AG08396 (cell line): ENCODE measurements around the gene HOXA7.

Source experiments
- DNase-seq: peaks from one replicate; pipeline ENCODE4 v3.0.0; 2012; ENCODE audit warnings: low spot score, mixed read lengths

Gene HOXA7

GRCh38 chr7:27156508-27156898 is at the start of gene HOXA7:
TSS of gene HOXA7 (minus strand) at chr7:27156675. CDS start at chr7:27156545, 130 bp downstream.
- DNase-seq = peak; percentile 90

GRCh38 chr7:27205325-27206280 is 49.1 kb upstream of the HOXA7 start:
- DNase-seq = no peak

- no peak for DNase-seq
Measured at GRCh38 chr7:27204851-27205322, 48.4 kb upstream of the HOXA7 start.

GRCh38 chr7:27203964-27204594 is 47.6 kb upstream of the HOXA7 start:
- no peak for DNase-seq

GRCh38 chr7:27203365-27203953 is 47.0 kb upstream of the HOXA7 start:
- DNase-seq = no peak

GRCh38 chr7:27202862-27203134 is 46.3 kb upstream of the HOXA7 start:
- DNase-seq = no peak

- no peak for DNase-seq
Measured at GRCh38 chr7:27202018-27202861, 45.8 kb upstream of the HOXA7 start.

GRCh38 chr7:27201580-27202017 is 45.1 kb upstream of the HOXA7 start:
- DNase-seq = no peak

- no peak for DNase-seq
Measured at GRCh38 chr7:27200761-27201579, 44.5 kb upstream of the HOXA7 start.

GRCh38 chr7:27199849-27200760 is 43.6 kb upstream of the HOXA7 start, which contains the start of gene HOXA13:
TSS of gene HOXA13 (minus strand) at chr7:27200091. CDS start at chr7:27200077, 14 bp downstream.
- DNase-seq = no peak

GRCh38 chr7:27198871-27199801 is 42.7 kb upstream of the HOXA7 start:
- no peak for DNase-seq

GRCh38 chr7:27198138-27198841 is 41.8 kb upstream of the HOXA7 start:
- DNase-seq = no peak

- DNase-seq = no peak
Measured at GRCh38 chr7:27197137-27198042, 40.9 kb upstream of the HOXA7 start.

GRCh38 chr7:27196287-27196767 is 39.9 kb upstream of the HOXA7 start:
- peak; percentile 84 for DNase-seq

GRCh38 chr7:27194686-27195379 is 38.4 kb upstream of the HOXA7 start:
- no peak for DNase-seq

- DNase-seq = no peak
Measured at GRCh38 chr7:27194002-27194352, 37.5 kb upstream of the HOXA7 start.
